ENCODE data around the gene MRE11. TPM values are rescaled to one million over a fixed set of nuclear protein-coding genes. Genes with fewer than 3 reads are reported as not detected.

MRE11 gene
- total RNA-seq, 1 donor from 2014 or later, result 3.3 TPM

- TF ChIP-seq CTCF (IDR thresholded peaks at IDR 0.05), result no peak
- Histone ChIP-seq H3K27ac (no peak overlapping the region), H3K4me1 (no peaks in the 10 kb centered on the region), H3K27me3 (no peaks in the 10 kb centered on the region), H3K36me3 (peaks cover 2 to 11% of the 10 kb centered on the region in 2 donors), H3K9me3 (no peaks in the 10 kb centered on the region), H3K4me3 (no peak overlapping the region)
- intact Hi-C loops (cut with DNase I), result no loop called here
- DNase-seq (ENCODE audit: low spot score in 2 of 2), result no peak
Observed at GRCh38 chr11:94454301-94454700, 39.3 kb downstream of the MRE11 start.

- DNase-seq (ENCODE audit: low spot score in 2 of 2), result no peak
- no peak for TF ChIP-seq CTCF (IDR thresholded peaks at IDR 0.05)
- intact Hi-C loops (cut with DNase I), result no loop called here
Observed at GRCh38 chr11:94452988-94453387, 40.7 kb downstream of the MRE11 start.

GRCh38 chr11:94450048-94450447 lies 43.6 kb downstream of the MRE11 start:
- Histone ChIP-seq H3K9me3 (no peaks in the 10 kb centered on the region), H3K4me1 (no peaks in the 10 kb centered on the region), H3K27ac (no peak overlapping the region), H3K4me3 (no peak overlapping the region), H3K27me3 (no peaks in the 10 kb centered on the region), H3K36me3 (peaks cover 2 to 15% of the 10 kb centered on the region in 2 donors)
- intact Hi-C loops (cut with DNase I), result no loop called here
- TF ChIP-seq CTCF (IDR thresholded peaks at IDR 0.05), result no peak
- no peak for DNase-seq (ENCODE audit: low spot score in 2 of 2)

More at GRCh38 chr11:94452988-94453387, 40.7 kb downstream of the MRE11 start:
- no peak overlapping the region for H3K27ac ChIP-seq
- H3K4me3 ChIP-seq, result no peak overlapping the region
- H3K27me3 ChIP-seq, result no peaks in the 10 kb centered on the region
- peaks cover 2 to 4% of the 10 kb centered on the region in 2 donors for H3K36me3 ChIP-seq
- H3K9me3 ChIP-seq, result no peaks in the 10 kb centered on the region
- no peaks in the 10 kb centered on the region for H3K4me1 ChIP-seq

- TF ChIP-seq CTCF (IDR thresholded peaks at IDR 0.05), result no peak
- Histone ChIP-seq H3K36me3 (peaks cover 6 to 19% of the 10 kb centered on the region in 2 donors), H3K9me3 (no peaks in the 10 kb centered on the region), H3K4me1 (no peaks in the 10 kb centered on the region), H3K4me3 (no peak overlapping the region), H3K27me3 (no peaks in the 10 kb centered on the region), H3K27ac (no peak overlapping the region)
- intact Hi-C loops (cut with DNase I), result no loop called here
- DNase-seq (ENCODE audit: low spot score in 2 of 2), result no peak
Observed at GRCh38 chr11:94449437-94449836, 44.2 kb downstream of the MRE11 start.

- Histone ChIP-seq H3K4me3 (no peak overlapping the region), H3K27me3 (no peaks in the 10 kb centered on the region), H3K27ac (no peak overlapping the region), H3K36me3 (peaks cover 8 to 23% of the 10 kb centered on the region in 2 donors), H3K4me1 (no peaks in the 10 kb centered on the region), H3K9me3 (no peaks in the 10 kb centered on the region)
- intact Hi-C loops (cut with DNase I), result no loop called here
- TF ChIP-seq CTCF (IDR thresholded peaks at IDR 0.05), result no peak
- DNase-seq (ENCODE audit: low spot score in 2 of 2), result no peak
Observed at GRCh38 chr11:94449029-94449428, 44.6 kb downstream of the MRE11 start.

- Histone ChIP-seq H3K36me3 (peaks cover 8 to 25% of the 10 kb centered on the region in 2 donors), H3K27ac (no peak overlapping the region), H3K9me3 (no peaks in the 10 kb centered on the region), H3K27me3 (no peaks in the 10 kb centered on the region), H3K4me3 (no peak overlapping the region), H3K4me1 (no peaks in the 10 kb centered on the region)
- intact Hi-C loops (cut with DNase I), result no loop called here
- no peak for DNase-seq (ENCODE audit: low spot score in 2 of 2)
- TF ChIP-seq CTCF (IDR thresholded peaks at IDR 0.05), result no peak
Observed at GRCh38 chr11:94447149-94447548, 46.5 kb downstream of the MRE11 start.
